Stimulated activated CD4-positive, alpha-beta T cell treated with anti-CD3 and anti-CD28 coated beads, Interleukin-1b, Interleukin-23, amount 100 ng/mL, for 1 hour (primary cell): ENCODE results near the gene C1QA.

Experiments
- DNase-seq, 2 donors: peaks; one replicate each; pipeline ENCODE4 v3.0.0-alpha.2; 2020; ENCODE audit warnings: low read depth in 2 of 2

Gene C1QA, protein sequence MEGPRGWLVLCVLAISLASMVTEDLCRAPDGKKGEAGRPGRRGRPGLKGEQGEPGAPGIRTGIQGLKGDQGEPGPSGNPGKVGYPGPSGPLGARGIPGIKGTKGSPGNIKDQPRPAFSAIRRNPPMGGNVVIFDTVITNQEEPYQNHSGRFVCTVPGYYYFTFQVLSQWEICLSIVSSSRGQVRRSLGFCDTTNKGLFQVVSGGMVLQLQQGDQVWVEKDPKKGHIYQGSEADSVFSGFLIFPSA

DNA sequence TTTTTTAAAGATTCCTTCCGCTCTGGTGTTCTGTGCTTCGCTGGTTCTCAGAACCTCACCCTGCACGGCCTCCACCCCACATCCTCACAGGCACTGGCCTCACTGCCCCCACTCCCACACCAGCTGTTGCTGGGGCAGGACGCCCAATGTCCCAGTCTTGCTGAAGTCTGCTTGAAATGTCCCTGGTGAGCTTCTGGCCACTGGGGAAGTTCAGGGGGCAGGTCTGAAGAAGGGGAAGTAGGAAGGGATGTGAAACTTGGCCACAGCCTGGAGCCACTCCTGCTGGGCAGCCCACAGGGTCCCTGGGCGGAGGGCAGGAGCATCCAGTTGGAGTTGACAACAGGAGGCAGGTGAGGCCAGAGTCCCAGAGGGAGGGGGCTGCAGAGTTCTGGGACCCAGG, at the start of gene C1QA:
TSS of gene C1QA (plus strand) at position 276 of the 400 bp plus-strand sequence. CDS start 989 bp downstream, outside the sequence.
- DNase-seq = no peak

DNA sequence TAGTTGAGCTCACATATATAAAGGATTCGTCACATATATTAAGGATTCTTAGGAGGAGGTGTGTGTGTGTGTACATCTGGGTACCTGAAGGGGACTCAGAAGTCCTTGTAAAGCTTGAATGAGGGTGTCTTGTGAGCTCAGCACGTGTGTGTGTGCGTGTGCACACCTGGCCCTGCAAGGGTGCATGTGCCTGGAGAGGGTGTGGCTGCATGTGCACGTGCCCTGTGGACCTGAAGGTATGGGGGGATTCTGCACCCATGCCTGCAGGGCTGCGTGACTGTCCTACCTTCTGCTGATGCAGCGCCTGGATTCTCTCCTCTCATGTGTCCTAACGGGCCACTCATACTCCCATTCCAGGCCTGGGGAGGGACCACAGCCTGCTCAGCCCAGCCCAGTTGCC, 49.2 kb upstream of the C1QA start:
- DNase-seq = no peak

- DNase-seq = no peak
These were observed 47.5 kb upstream of the C1QA start for GRCh38 chr1:22588899-22589422.

GRCh38 chr1:22591576-22591975, 44.9 kb upstream of the C1QA start:
- no peak for DNase-seq

- DNase-seq = no peak
These were observed 44.4 kb upstream of the C1QA start for GRCh38 chr1:22592051-22592450.

DNA sequence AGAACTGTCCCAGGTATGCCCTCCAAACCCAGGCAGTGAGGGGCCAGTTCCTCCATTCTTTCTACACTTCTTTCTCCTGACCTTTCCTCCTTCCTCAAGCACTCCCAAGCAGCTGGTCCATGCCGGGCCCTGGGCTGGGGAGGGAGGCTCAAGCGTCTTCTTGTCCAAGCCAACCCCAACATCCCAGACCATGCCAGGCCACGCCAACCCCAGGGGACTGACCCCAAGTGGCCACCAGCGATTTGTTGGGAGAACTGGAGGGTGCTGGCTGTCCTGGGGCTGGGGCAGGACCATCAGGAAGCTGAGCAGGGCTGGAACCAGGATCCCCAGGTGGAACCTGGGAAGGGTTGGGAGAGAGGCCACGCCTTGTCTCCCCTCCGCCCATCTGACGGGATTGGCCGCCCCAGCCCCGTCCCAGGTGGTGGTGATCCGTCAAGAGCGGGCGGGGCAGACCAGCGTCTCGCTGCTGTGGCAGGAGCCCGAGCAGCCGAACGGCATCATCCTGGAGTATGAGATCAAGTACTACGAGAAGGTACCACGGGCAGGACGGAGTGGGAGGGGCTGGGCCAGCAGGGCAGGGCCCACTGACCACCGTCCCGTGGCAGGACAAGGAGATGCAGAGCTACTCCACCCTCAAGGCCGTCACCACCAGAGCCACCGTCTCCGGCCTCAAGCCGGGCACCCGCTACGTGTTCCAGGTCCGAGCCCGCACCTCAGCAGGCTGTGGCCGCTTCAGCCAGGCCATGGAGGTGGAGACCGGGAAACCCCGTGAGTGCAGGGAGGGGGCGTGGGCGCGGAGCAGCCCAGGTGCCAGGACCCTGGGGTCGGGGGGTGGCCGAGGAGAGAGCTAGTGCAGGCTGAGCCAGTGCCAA, 43.3 kb upstream of the C1QA start:
- no peak for DNase-seq

- DNase-seq = no peak
These were observed 42.0 kb upstream of the C1QA start for GRCh38 chr1:22594396-22594795.

- no peak for DNase-seq
These were observed 41.3 kb upstream of the C1QA start for GRCh38 chr1:22595108-22595507.

DNA sequence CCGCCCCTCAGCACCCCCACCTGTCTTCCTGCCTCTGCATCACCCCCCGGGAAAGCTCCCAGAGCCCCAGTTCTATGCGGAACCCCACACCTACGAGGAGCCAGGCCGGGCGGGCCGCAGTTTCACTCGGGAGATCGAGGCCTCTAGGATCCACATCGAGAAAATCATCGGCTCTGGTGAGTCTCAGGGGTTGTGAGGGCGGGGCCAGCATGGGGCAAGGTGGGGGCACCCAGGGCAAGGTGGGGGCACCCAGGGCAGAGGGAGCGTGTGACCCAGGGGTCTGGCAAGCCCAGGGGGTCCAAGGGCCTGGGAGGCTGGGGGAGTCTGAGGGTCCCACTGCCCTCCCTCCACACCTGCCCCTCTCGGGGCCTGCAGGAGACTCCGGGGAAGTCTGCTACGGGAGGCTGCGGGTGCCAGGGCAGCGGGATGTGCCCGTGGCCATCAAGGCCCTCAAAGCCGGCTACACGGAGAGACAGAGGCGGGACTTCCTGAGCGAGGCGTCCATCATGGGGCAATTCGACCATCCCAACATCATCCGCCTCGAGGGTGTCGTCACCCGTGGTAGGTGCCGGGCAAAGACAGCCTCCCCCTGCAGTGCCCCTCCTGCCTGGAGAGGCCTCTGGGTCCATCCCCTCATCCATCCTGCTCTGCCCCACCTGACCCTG, 39.0 kb upstream of the C1QA start:
- no peak for DNase-seq

GRCh38 chr1:22597996-22598395, 38.4 kb upstream of the C1QA start:
- DNase-seq = no peak

DNA sequence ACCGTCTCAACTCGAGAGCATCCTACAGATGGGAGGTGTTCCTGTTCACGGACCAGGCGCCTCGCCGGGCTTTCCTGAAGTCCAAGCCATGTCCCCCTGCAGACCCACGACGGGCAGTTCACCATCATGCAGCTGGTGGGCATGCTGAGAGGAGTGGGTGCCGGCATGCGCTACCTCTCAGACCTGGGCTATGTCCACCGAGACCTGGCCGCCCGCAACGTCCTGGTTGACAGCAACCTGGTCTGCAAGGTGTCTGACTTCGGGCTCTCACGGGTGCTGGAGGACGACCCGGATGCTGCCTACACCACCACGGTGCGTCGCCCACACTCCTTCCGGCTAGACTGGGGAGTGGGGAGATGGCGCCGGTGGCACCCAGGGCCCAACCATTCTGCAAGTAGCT, 37.7 kb upstream of the C1QA start:
- no peak for DNase-seq

GRCh38 chr1:22600071-22600816, 36.2 kb upstream of the C1QA start:
- no peak for DNase-seq

DNA sequence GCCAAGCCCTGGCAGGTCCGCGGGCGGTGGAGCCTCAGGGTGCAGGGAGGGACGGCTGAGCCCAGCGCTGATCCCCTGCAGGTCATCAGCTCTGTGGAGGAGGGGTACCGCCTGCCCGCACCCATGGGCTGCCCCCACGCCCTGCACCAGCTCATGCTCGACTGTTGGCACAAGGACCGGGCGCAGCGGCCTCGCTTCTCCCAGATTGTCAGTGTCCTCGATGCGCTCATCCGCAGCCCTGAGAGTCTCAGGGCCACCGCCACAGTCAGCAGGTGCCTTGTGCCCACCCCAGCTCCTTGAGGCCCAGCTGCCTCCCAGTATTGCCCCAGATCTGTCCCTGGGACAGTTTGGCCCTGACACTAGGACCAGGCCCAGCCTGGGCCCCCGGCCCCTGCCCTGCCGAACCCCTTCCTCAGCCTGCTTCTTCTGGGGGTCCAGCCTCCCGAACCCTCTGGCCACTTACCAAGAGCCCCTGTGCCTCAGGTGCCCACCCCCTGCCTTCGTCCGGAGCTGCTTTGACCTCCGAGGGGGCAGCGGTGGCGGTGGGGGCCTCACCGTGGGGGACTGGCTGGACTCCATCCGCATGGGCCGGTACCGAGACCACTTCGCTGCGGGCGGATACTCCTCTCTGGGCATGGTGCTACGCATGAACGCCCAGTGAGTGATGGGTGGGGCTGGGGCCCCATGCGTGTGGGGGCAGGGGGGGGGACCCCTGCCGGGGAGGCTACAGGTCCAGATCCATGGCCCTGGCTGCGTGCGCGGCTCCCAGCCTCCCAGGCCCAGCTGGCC, 35.4 kb upstream of the C1QA start:
- no peak for DNase-seq

DNA sequence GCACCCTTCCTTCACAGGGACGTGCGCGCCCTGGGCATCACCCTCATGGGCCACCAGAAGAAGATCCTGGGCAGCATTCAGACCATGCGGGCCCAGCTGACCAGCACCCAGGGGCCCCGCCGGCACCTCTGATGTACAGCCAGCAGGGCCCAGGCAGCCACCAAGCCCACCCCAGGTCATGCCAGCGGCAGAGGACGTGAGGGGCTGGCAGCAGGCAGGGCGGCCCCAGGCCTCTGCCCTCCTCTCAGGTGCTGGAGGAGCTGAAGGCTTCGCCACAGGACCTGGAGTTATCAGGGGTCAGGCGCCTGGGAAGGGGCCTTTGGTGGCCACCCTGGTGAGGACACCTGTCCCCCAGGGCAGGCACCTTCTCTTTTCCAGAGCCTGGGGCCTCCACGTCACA, 34.8 kb upstream of the C1QA start:
- DNase-seq = no peak

DNA sequence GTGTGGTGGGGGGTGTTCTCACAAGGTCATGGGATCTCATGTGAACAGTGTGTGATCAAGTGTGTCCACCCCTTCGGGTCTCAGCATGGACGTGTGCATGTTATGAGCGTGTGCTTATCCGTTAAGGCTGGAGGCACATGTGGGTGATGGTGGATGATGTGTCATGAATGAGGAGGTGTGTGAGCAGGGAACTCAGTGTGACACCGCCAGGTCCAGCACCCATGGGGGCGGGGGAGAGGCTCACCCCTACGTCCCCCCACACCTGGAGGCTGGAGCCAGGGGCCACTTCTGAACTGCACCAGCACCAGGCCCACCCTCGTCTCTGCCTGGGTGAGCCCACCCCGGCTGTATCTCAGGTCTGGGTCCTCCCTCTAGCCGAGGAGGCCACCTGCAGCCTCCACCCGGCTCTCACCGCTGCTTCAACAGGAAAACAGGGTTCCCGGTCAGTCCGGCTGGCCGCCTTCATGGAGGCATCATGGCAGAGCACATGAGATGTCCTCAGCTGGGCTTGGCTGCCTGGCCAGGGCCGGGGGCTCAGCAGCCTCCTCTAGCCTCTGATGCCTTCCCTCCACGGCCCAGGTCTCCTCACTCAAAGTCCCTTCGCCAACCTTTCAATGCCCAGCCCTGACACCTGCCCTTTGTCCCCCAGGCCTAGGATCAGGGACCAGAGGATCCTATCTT, 34.2 kb upstream of the C1QA start:
- no peak for DNase-seq

- DNase-seq = no peak
These were observed 30.3 kb upstream of the C1QA start for GRCh38 chr1:22606161-22606560.

GRCh38 chr1:22607154-22607553, 29.3 kb upstream of the C1QA start:
- no peak for DNase-seq

GRCh38 chr1:22608361-22608760, 28.1 kb upstream of the C1QA start:
- no peak for DNase-seq

GRCh38 chr1:22609291-22609690, 27.1 kb upstream of the C1QA start:
- no peak for DNase-seq

DNA sequence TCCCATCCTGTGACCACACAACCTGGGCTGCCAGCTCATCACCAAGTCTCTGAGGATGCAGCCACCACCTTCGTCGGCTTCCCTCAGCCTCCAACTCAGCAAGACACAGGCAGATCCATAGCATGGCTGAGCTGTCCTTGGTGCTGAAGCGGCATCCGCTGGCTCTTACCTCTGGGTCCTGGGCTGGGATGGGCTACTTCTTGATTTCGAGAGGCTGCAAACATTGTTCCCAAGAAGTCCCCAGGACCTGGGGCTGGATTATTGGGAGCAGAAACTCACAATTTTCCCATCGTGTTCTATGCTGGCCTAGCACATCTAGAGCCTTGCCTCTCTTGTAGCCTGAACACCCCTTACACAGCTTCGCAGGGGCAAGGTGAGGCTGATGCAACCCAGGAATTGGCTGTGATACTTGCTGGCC, 24.9 kb upstream of the C1QA start:
- DNase-seq = no peak
